ENCODE measurements around the gene TTC3. TPM values are rescaled to one million over a fixed set of nuclear protein-coding genes. Genes with fewer than 3 reads are reported as not detected.

The TTC3 gene
- total RNA-seq, 1 experiment from 2014 or later: 61.0 TPM

GRCh38 chr21:37055271-37055855 is 17.7 kb upstream of the TTC3 start:
- H3K4me3 ChIP-seq: no peak overlapping the region
- no peaks in the 10 kb centered on the region for H3K9me3 ChIP-seq
- no peak for DNase-seq
- H3K27me3 ChIP-seq: no peaks in the 10 kb centered on the region
- H3K36me3 ChIP-seq: no peaks in the 10 kb centered on the region

- Histone ChIP-seq H3K36me3 (no peaks in the 10 kb centered on the region), H3K27me3 (no peaks in the 10 kb centered on the region), H3K4me3 (no peak overlapping the region), H3K9me3 (no peaks in the 10 kb centered on the region)
- no peak for DNase-seq
Observed at GRCh38 chr21:37057614-37058013, 15.4 kb upstream of the TTC3 start.

GRCh38 chr21:37058261-37058660 is 14.8 kb upstream of the TTC3 start:
- no peak for DNase-seq
- H3K27me3 ChIP-seq: no peaks in the 10 kb centered on the region
- no peaks in the 10 kb centered on the region for H3K9me3 ChIP-seq
- H3K4me3 ChIP-seq: no peak overlapping the region
- no peaks in the 10 kb centered on the region for H3K36me3 ChIP-seq

GRCh38 chr21:37059181-37059580 is 13.9 kb upstream of the TTC3 start:
- H3K4me3 ChIP-seq: no peak overlapping the region
- DNase-seq: no peak

GRCh38 chr21:37060296-37060695 is 12.8 kb upstream of the TTC3 start:
- Histone ChIP-seq H3K9me3 (no peaks in the 10 kb centered on the region), H3K4me3 (no peak overlapping the region), H3K36me3 (no peaks in the 10 kb centered on the region), H3K27me3 (no peaks in the 10 kb centered on the region)
- DNase-seq: peak; percentile 80

More at GRCh38 chr21:37059181-37059580, 13.9 kb upstream of the TTC3 start:
- no peaks in the 10 kb centered on the region for H3K27me3 ChIP-seq
- H3K9me3 ChIP-seq: no peaks in the 10 kb centered on the region
- H3K36me3 ChIP-seq: no peaks in the 10 kb centered on the region

- H3K4me3 ChIP-seq: no peak overlapping the region
- DNase-seq: no peak
- H3K27me3 ChIP-seq: no peaks in the 10 kb centered on the region
- H3K9me3 ChIP-seq: no peaks in the 10 kb centered on the region
- no peaks in the 10 kb centered on the region; the same call in 1 of the 2 replicates for H3K36me3 ChIP-seq
Observed at GRCh38 chr21:37061926-37062592, 11.0 kb upstream of the TTC3 start.

GRCh38 chr21:37062593-37062935 is 10.5 kb upstream of the TTC3 start:
- Histone ChIP-seq H3K4me3 (no peak overlapping the region), H3K36me3 (no peaks in the 10 kb centered on the region; the same call in 1 of the 2 replicates), H3K27me3 (no peaks in the 10 kb centered on the region), H3K9me3 (no peaks in the 10 kb centered on the region)
- no peak for DNase-seq

GRCh38 chr21:37063433-37063832 is 9.6 kb upstream of the TTC3 start:
- H3K36me3 ChIP-seq: no peaks in the 10 kb centered on the region; the same call in 1 of the 2 replicates
- no peaks in the 10 kb centered on the region for H3K9me3 ChIP-seq
- no peak for DNase-seq
- H3K4me3 ChIP-seq: no peak overlapping the region
- H3K27me3 ChIP-seq: no peaks in the 10 kb centered on the region

- Histone ChIP-seq H3K36me3 (no peaks in the 10 kb centered on the region; the same call in 1 of the 2 replicates), H3K9me3 (no peaks in the 10 kb centered on the region), H3K27me3 (no peaks in the 10 kb centered on the region), H3K4me3 (no peak overlapping the region)
- DNase-seq: no peak
Observed at GRCh38 chr21:37064841-37065240, 8.2 kb upstream of the TTC3 start.

- no peak overlapping the region for H3K4me3 ChIP-seq
- no peaks in the 10 kb centered on the region for H3K27me3 ChIP-seq
- no peaks in the 10 kb centered on the region for H3K9me3 ChIP-seq
- DNase-seq: no peak
- no peaks in the 10 kb centered on the region; the same call in 1 of the 2 replicates for H3K36me3 ChIP-seq
Observed at GRCh38 chr21:37065561-37066177, 7.4 kb upstream of the TTC3 start.

- Histone ChIP-seq H3K27me3 (no peaks in the 10 kb centered on the region), H3K4me3 (peak overlapping the region; percentile 85), H3K36me3 (no peaks in the 10 kb centered on the region; the same call in 1 of the 2 replicates), H3K9me3 (no peaks in the 10 kb centered on the region)
- peak; percentile 45 for DNase-seq
Observed at GRCh38 chr21:37071561-37072273, 1.3 kb upstream of the TTC3 start.

GRCh38 chr21:37072274-37072987 is 623 bp upstream of the TTC3 start:
- peak; percentile 88 for DNase-seq
- Histone ChIP-seq H3K9me3 (peaks cover 2% of the 10 kb centered on the region), H3K36me3 (no peaks in the 10 kb centered on the region), H3K4me3 (peak overlapping the region; percentile 85), H3K27me3 (no peaks in the 10 kb centered on the region)

- Histone ChIP-seq H3K36me3 (no peaks in the 10 kb centered on the region), H3K4me3 (peak overlapping the region; percentile 85), H3K27me3 (no peaks in the 10 kb centered on the region), H3K9me3 (peaks cover 4% of the 10 kb centered on the region)
- DNase-seq: peak; percentile 50
Observed at GRCh38 chr21:37073417-37074196, 553 bp downstream of the TTC3 start.

GRCh38 chr21:37074197-37074510 is 1.1 kb downstream of the TTC3 start:
- Histone ChIP-seq H3K4me3 (peak overlapping the region; percentile 85), H3K9me3 (peaks cover 6% of the 10 kb centered on the region), H3K36me3 (no peaks in the 10 kb centered on the region), H3K27me3 (no peaks in the 10 kb centered on the region)
- DNase-seq: peak; percentile 28

- Histone ChIP-seq H3K27me3 (no peaks in the 10 kb centered on the region), H3K9me3 (peaks cover 6% of the 10 kb centered on the region), H3K4me3 (peak overlapping the region; percentile 85), H3K36me3 (no peaks in the 10 kb centered on the region)
- DNase-seq: no peak
Observed at GRCh38 chr21:37074546-37074945, 1.5 kb downstream of the TTC3 start.

GRCh38 chr21:37075214-37075770 is 2.2 kb downstream of the TTC3 start:
- Histone ChIP-seq H3K27me3 (no peaks in the 10 kb centered on the region), H3K4me3 (peak overlapping the region; percentile 85; the same call in 1 of the 2 replicates), H3K36me3 (no peaks in the 10 kb centered on the region), H3K9me3 (peaks cover 6% of the 10 kb centered on the region)
- no peak for DNase-seq
